OCI-LY3 (cell line): ENCODE data around the gene ACTR5.

Experiments
- H2AFZ ChIP-seq: fragments of 200-600, 300-600 bp; shearing (Covaris generic); 2 replicates; pipeline ENCODE4 v1.6.0; 2014; ENCODE audit warnings: antibody characterized with exemption, low read depth, low read length
- H3K27ac ChIP-seq: fragments of 200-600, 300-600 bp; sonication (generic); 2 replicates; pipeline ENCODE4 v1.5.1; 2014; ENCODE audit warnings: mild to moderate bottlenecking, low read length, moderate library complexity, mixed read lengths
- H3K27me3 ChIP-seq: fragments of 200-600, 300-600 bp; sonication (generic); 2 replicates; pipeline ENCODE4 v1.6.1; 2014; ENCODE audit warnings: low read depth, low read length, mixed read lengths
- H3K36me3 ChIP-seq: fragments of 200-600, 300-600 bp; sonication (generic); replicated peaks from 2 replicates; pipeline ENCODE3; 2014; ENCODE audit warnings: low read depth, low read length, mixed read lengths
- H3K4me1 ChIP-seq: fragments of 300-600, 200-600 bp; sonication (generic); 2 replicates; pipeline ENCODE4 v1.6.1; 2014; ENCODE audit warnings: low read length, mixed read lengths
- H3K4me2 ChIP-seq: fragments of 200-600, 300-600 bp; sonication (generic); 2 replicates; pipeline ENCODE4 v1.6.1; 2014; ENCODE audit warnings: low read length, mixed read lengths
- H3K4me3 ChIP-seq: fragments of 300-600, 200-600 bp; sonication (generic); 2 replicates; pipeline ENCODE4 v1.5.1; 2014; ENCODE audit warnings: antibody characterized with exemption, mild to moderate bottlenecking, low read length, moderate library complexity
- H3K79me2 ChIP-seq: fragments of 300-600, 200-600 bp; shearing (Covaris generic); 2 replicates; pipeline ENCODE4 v1.6.1; 2014; ENCODE audit warnings: mild to moderate bottlenecking, low read length, mixed read lengths
- H3K9ac ChIP-seq: fragments of 300-600, 200-600 bp; shearing (Covaris generic); 2 replicates; pipeline ENCODE4 v1.6.0; 2014; ENCODE audit warnings: mild to moderate bottlenecking, low read length, moderate library complexity
- H3K9me3 ChIP-seq: fragments of 200-600, 300-600 bp; shearing (Covaris generic); 2 replicates; pipeline ENCODE4 v1.6.1; 2014; ENCODE audit warnings: low read length, mixed read lengths; ENCODE audit not compliant: insufficient read depth
- H4K20me1 ChIP-seq: fragments of 200-600, 300-600 bp; sonication (generic); 2 replicates; pipeline ENCODE4 v1.6.1; 2016; ENCODE audit warnings: low read length, mixed read lengths; ENCODE audit not compliant: insufficient read depth
- CTCF ChIP-seq: fragments of 200-600, 300-600 bp; sonication (generic); IDR thresholded peaks from 2 replicates; pipeline ENCODE4 v1.5.1; 2014; ENCODE audit warnings: antibody characterized with exemption, low read length, low read depth
- EZH2phosphoT487 ChIP-seq: fragments of 200-600 bp; shearing (Covaris generic); IDR thresholded peaks from 2 replicates; pipeline ENCODE4 v1.6.1; 2018; ENCODE audit warnings: antibody characterized with exemption, mixed run types, low read depth

ACTR5 gene

GRCh38 chr20:38776363-38776762 lies 28.1 kb downstream of the ACTR5 start:
- H3K9ac ChIP-seq: no peak overlapping the region
- H3K36me3 ChIP-seq: peaks cover 30% of the 10 kb centered on the region
- no peak overlapping the region for H3K4me2 ChIP-seq
- H3K4me3 ChIP-seq: no peak overlapping the region
- H3K9me3 ChIP-seq: no peaks in the 10 kb centered on the region
- TF ChIP-seq CTCF (no peak), EZH2phosphoT487 (no peak)
- H4K20me1 ChIP-seq: no peaks in the 10 kb centered on the region
- no peak overlapping the region for H2AFZ ChIP-seq
- no peaks in the 10 kb centered on the region for H3K4me1 ChIP-seq
- H3K27ac ChIP-seq: no peak overlapping the region
- no peaks in the 10 kb centered on the region for H3K79me2 ChIP-seq
- H3K27me3 ChIP-seq: no peaks in the 10 kb centered on the region

DNA sequence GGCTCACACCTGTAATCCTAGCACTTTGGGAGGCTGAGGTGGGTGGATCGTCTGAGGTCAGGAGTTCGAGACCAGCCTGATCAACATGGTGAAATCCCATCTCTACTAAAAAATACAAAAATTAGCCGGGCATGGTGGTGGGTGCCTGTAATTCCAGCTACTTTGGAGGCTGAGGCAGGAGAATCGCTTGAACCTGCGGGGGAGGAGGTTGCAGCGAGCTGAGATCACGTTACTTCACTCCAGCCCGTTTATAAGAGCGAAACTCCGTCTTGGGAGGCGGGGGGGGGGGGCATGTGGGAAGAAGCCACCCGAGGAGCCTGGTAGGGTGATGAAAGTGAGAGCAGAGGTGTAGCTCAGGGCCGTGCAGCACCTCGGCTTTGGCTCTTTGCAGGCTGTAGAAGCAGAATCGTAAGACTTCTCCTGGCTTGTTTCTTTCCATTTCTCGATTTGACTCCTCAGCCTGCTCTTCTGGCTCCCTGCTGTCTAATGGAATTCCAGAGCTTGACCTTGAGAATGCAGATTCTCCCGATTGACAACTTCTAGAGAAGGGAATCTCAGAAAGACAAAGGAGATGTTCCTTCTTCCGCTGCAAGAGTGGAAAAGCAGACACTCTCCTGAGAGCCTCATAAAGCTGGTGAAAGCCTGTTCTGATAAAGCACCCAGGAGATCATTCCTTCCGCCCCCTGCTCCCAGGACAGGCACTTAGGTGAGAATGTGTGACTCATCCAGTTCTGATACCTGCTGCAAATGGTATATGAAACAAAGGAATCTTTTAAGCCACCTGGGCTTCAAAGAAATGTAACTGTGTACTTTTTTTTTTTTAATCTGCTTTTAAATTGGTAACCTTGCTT lies 31.2 kb downstream of the ACTR5 start:
- TF ChIP-seq EZH2phosphoT487: no peak
- TF ChIP-seq CTCF: no peak
- Histone ChIP-seq H3K36me3 (peaks cover 5% of the 10 kb centered on the region), H3K27me3 (no peaks in the 10 kb centered on the region), H3K4me3 (no peak overlapping the region), H3K4me2 (no peak overlapping the region), H3K79me2 (no peaks in the 10 kb centered on the region), H4K20me1 (no peaks in the 10 kb centered on the region), H3K9me3 (no peaks in the 10 kb centered on the region), H3K27ac (no peak overlapping the region), H3K9ac (no peak overlapping the region), H3K4me1 (no peaks in the 10 kb centered on the region), H2AFZ (no peak overlapping the region)

GRCh38 chr20:38782275-38782674 lies 34.0 kb downstream of the ACTR5 start:
- H4K20me1 ChIP-seq: no peaks in the 10 kb centered on the region
- no peaks in the 10 kb centered on the region for H3K79me2 ChIP-seq
- H3K27me3 ChIP-seq: no peaks in the 10 kb centered on the region
- H3K4me2 ChIP-seq: no peak overlapping the region
- H3K4me3 ChIP-seq: no peak overlapping the region
- no peaks in the 10 kb centered on the region for H3K9me3 ChIP-seq
- no peak overlapping the region for H2AFZ ChIP-seq
- no peak overlapping the region for H3K27ac ChIP-seq
- no peak overlapping the region for H3K9ac ChIP-seq
- TF ChIP-seq EZH2phosphoT487 (no peak), CTCF (no peak)
- no peaks in the 10 kb centered on the region for H3K36me3 ChIP-seq
- no peaks in the 10 kb centered on the region for H3K4me1 ChIP-seq

DNA sequence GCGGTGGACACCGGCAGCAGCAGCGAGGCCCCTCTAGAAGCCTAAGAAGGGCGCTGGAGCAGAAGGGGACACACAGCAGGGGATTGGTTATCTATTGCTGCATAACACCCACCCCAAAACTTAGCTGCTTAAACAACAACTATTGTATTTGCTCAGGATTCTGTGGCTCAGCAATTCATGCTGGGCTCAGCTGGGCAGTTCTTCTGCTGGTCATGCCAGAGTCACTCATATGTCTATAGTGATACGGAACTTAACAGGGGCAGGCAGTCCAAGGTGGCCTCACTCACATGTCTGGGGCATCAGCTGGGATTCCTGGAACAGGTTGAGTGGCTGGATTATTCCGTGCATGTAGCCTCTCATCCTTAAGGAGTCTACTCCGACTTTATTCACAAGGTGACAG lies 39.6 kb downstream of the ACTR5 start:
- H3K4me1 ChIP-seq: peaks cover 2% of the 10 kb centered on the region; the same call in 1 of the 2 replicates
- no peak overlapping the region for H3K4me3 ChIP-seq
- H4K20me1 ChIP-seq: no peaks in the 10 kb centered on the region
- no peaks in the 10 kb centered on the region for H3K9me3 ChIP-seq
- H3K27ac ChIP-seq: no peak overlapping the region
- H3K4me2 ChIP-seq: no peak overlapping the region
- no peaks in the 10 kb centered on the region for H3K36me3 ChIP-seq
- no peaks in the 10 kb centered on the region for H3K27me3 ChIP-seq
- no peak overlapping the region for H3K9ac ChIP-seq
- no peak for TF ChIP-seq EZH2phosphoT487
- TF ChIP-seq CTCF: no peak
- H2AFZ ChIP-seq: no peak overlapping the region
- H3K79me2 ChIP-seq: no peaks in the 10 kb centered on the region
